ENCODE measurements around the gene IKBKE.

GRCh38 chr1:206480211-206480610, 9.9 kb downstream of the IKBKE start:
- TF ChIP-seq POLR2A (IDR thresholded peaks at IDR 0.05; ENCODE audit: borderline replicate concordance, extremely low read depth, insufficient read depth, insufficient read length) = no peak
- no peak for TF ChIP-seq CTCF (IDR thresholded peaks at IDR 0.05 in 2 of 3, conservative IDR thresholded peaks at IDR 0.05 in 1 of 3; ENCODE audit: borderline replicate concordance in 1 of 3, insufficient read depth in 1 of 3, low read depth in 2 of 3, low read length in 2 of 3)
- no peak for TF ChIP-seq SP1 (IDR thresholded peaks at IDR 0.05; ENCODE audit: low read depth)
- TF ChIP-seq SRF (IDR thresholded peaks at IDR 0.05; ENCODE audit: low read depth) = no peak
- TF ChIP-seq MAX (IDR thresholded peaks at IDR 0.05) = no peak
- TF ChIP-seq EZH2 (IDR thresholded peaks at IDR 0.05) = no peak
- no peak for TF ChIP-seq ZBTB33 (IDR thresholded peaks at IDR 0.05; ENCODE audit: extremely low read depth, insufficient replicate concordance, low read length)
- no peak for TF ChIP-seq POLR2AphosphoS5 (IDR thresholded peaks at IDR 0.05; ENCODE audit: low read depth, low read length)
- no peak for TF ChIP-seq CEBPB (IDR thresholded peaks at IDR 0.05; ENCODE audit: low read depth)
- no peak for TF ChIP-seq EZH2phosphoT487 (IDR thresholded peaks at IDR 0.05; ENCODE audit: borderline replicate concordance)
- TF ChIP-seq CBX3 (IDR thresholded peaks at IDR 0.05; ENCODE audit: low read depth) = no peak
